Activated CD8-positive, alpha-beta T cell treated with anti-CD3 and anti-CD28 coated beads for 36 hours (primary cell): ENCODE data around the gene LRRC56. TPM values are rescaled to one million over a fixed set of nuclear protein-coding genes. Genes with fewer than 3 reads are reported as not detected.
"Not testable (repeated sequence)": the region's sequence is repeated elsewhere in the genome, so short reads cannot be mapped to it uniquely, and the experiment has no call there.

Experiments
- ATAC-seq: fragments of 200-7000 bp; cut with Tn5 transposase; one replicate; pipeline ENCODE4 v1.10.0; 2021; ENCODE audit warnings: mild to moderate bottlenecking, moderate library complexity
- CTCF ChIA-PET: fragments of 350-600 bp; sonication (Branson Sonifier 250); formaldehyde crosslinking; loops from one replicate; lab custom pipeline; 2021; ENCODE audit warnings: antibody characterized with exemption; lab: Charles Lee
- POLR2A ChIA-PET: fragments of 350-600 bp; sonication (Branson Sonifier 250); formaldehyde crosslinking; loops from one replicate; lab custom pipeline; 2021; ENCODE audit warnings: antibody characterized with exemption; lab: Charles Lee
- DNase-seq: peaks from one replicate; pipeline ENCODE4 v3.0.0-alpha.2; 2020
- H3K27ac Mint-ChIP-seq: one replicate; pipeline ENCODE4 v1.8.0; 2021; ENCODE audit warnings: mild to moderate bottlenecking, mixed read lengths
- H3K27me3 Mint-ChIP-seq: one replicate; pipeline ENCODE4 v1.8.0; 2021; ENCODE audit warnings: mixed read lengths
- H3K36me3 Mint-ChIP-seq: one replicate; pipeline ENCODE4 v1.8.0; 2021; ENCODE audit warnings: low read depth, mixed read lengths
- H3K4me1 Mint-ChIP-seq: one replicate; pipeline ENCODE4 v1.8.0; 2021; ENCODE audit warnings: low read depth, mixed read lengths
- H3K4me3 Mint-ChIP-seq: one replicate; pipeline ENCODE4 v1.8.0; 2021; ENCODE audit warnings: mild to moderate bottlenecking, moderate library complexity, mixed read lengths
- H3K9me3 Mint-ChIP-seq: one replicate; pipeline ENCODE4 v1.8.0; 2021; ENCODE audit warnings: mixed read lengths
- CTCF ChIP-seq: fragments of 200-600 bp; IDR thresholded peaks from one replicate; pipeline ENCODE4 v1.8.0; 2022; ENCODE audit warnings: antibody characterized with exemption, mild to moderate bottlenecking
- intact Hi-C: fragments of 100-400 bp; cut with micrococcal nuclease; formaldehyde crosslinking; loops from one replicate; pipeline ENCODE4 v1.10.0; 2022
- total RNA-seq, 2 experiments: library from RNA; stranded (reverse); gene quantifications; one replicate each; pipeline ENCODE4 v1.2.3, GENCODE V29; 2021

The LRRC56 gene
- total RNA-seq, 2 experiments from 2014 or later, result 0.67 to 0.99 TPM

GRCh38 chr11:568306-569157, 31.2 kb downstream of the LRRC56 start:
- peak; percentile 94 for ATAC-seq
- intact Hi-C loops, result no loop called here
- Mint-ChIP-seq H3K4me3 (peak overlapping the region; percentile 88), H3K9me3 (no peaks in the 10 kb centered on the region), H3K27me3 (no peaks in the 10 kb centered on the region), H3K4me1 (no peaks in the 10 kb centered on the region), H3K36me3 (peaks cover 22% of the 10 kb centered on the region), H3K27ac (no peak overlapping the region)
- no peak for TF ChIP-seq CTCF
- DNase-seq, result peak; percentile 94
- POLR2A ChIA-PET, result interaction anchor here (0.5 to 1.5 kb wide), 6 partner anchors 9 to 341 kb away, joined by 3 to 7 read pairs (median 4); partner anchors contain the start of gene HRAS
- CTCF ChIA-PET, result interaction anchor here (1.3 kb wide), 1 partner anchor 14 kb away, joined by 4 read pairs; no protein-coding TSS in a partner anchor

GRCh38 chr11:569158-569885, 32.0 kb downstream of the LRRC56 start:
- no peak for ATAC-seq

GRCh38 chr11:571802-572185, 34.5 kb downstream of the LRRC56 start:
- intact Hi-C loops, result no loop called here
- no peak for TF ChIP-seq CTCF
- H3K27ac Mint-ChIP-seq, result no peak overlapping the region
- POLR2A ChIA-PET, result interaction anchor here (1.2 kb wide), 1 partner anchor 8 kb away, joined by 3 read pairs; no protein-coding TSS in a partner anchor
- H3K36me3 Mint-ChIP-seq, result peaks cover 11% of the 10 kb centered on the region
- DNase-seq (no peak), ATAC-seq (no peak)
- H3K27me3 Mint-ChIP-seq, result peaks cover 11% of the 10 kb centered on the region
- no peak overlapping the region for H3K4me3 Mint-ChIP-seq
- no peaks in the 10 kb centered on the region for H3K9me3 Mint-ChIP-seq
- peaks cover 13% of the 10 kb centered on the region for H3K4me1 Mint-ChIP-seq
- CTCF ChIA-PET, result no interaction called here

More at GRCh38 chr11:569158-569885, 32.0 kb downstream of the LRRC56 start:
- H3K36me3 Mint-ChIP-seq, result peaks cover 19% of the 10 kb centered on the region
- peak overlapping the region; percentile 81 for H3K4me3 Mint-ChIP-seq
- intact Hi-C loops, result no loop called here
- peak overlapping the region; percentile 73 for H3K27ac Mint-ChIP-seq
- peaks cover 4% of the 10 kb centered on the region for H3K4me1 Mint-ChIP-seq
- no peak for TF ChIP-seq CTCF
- H3K9me3 Mint-ChIP-seq, result no peaks in the 10 kb centered on the region
- ChIA-PET POLR2A (interaction anchor here (0.6 to 1.3 kb wide), 4 partner anchors 9 to 342 kb away, joined by 3 to 5 read pairs (median 4); partner anchors contain the start of genes DEAF1, HRAS and TMEM80), CTCF (interaction anchor here (1.3 kb wide), 2 partner anchors 15 kb away, joined by 4 read pairs; no protein-coding TSS in a partner anchor)
- DNase-seq, result no peak
- peaks cover 3% of the 10 kb centered on the region for H3K27me3 Mint-ChIP-seq

- ChIA-PET POLR2A (interaction anchor here (0.6 to 1.2 kb wide), 2 partner anchors 10 to 160 kb away, joined by 3 read pairs; no protein-coding TSS in a partner anchor), CTCF (no interaction called here)
- no peak for DNase-seq
Measured at GRCh38 chr11:573146-573759, 35.9 kb downstream of the LRRC56 start.

GRCh38 chr11:574031-574570, 36.8 kb downstream of the LRRC56 start:
- intact Hi-C loops, CTCF ChIA-PET, H3K27ac Mint-ChIP-seq: not testable (repeated sequence)

More at GRCh38 chr11:573146-573759, 35.9 kb downstream of the LRRC56 start:
- intact Hi-C loops, result no loop called here
- no peak for ATAC-seq
- H3K9me3 Mint-ChIP-seq, result no peaks in the 10 kb centered on the region
- peaks cover 11% of the 10 kb centered on the region for H3K27me3 Mint-ChIP-seq
- peaks cover 20% of the 10 kb centered on the region for H3K4me1 Mint-ChIP-seq
- no peak overlapping the region for H3K27ac Mint-ChIP-seq
- H3K4me3 Mint-ChIP-seq, result no peak overlapping the region
- H3K36me3 Mint-ChIP-seq, result peaks cover 13% of the 10 kb centered on the region
- TF ChIP-seq CTCF, result no peak

More at GRCh38 chr11:574031-574570, 36.8 kb downstream of the LRRC56 start:
- Mint-ChIP-seq H3K4me1 (peaks cover 29% of the 10 kb centered on the region), H3K27me3 (peaks cover 11% of the 10 kb centered on the region), H3K36me3 (peaks cover 19% of the 10 kb centered on the region), H3K4me3 (peak overlapping the region; percentile 87)
- POLR2A ChIA-PET, ATAC-seq, H3K9me3 Mint-ChIP-seq, DNase-seq: not testable (repeated sequence)
